ENCODE measurements around the gene BCL3.

BCL3 gene

DNA sequence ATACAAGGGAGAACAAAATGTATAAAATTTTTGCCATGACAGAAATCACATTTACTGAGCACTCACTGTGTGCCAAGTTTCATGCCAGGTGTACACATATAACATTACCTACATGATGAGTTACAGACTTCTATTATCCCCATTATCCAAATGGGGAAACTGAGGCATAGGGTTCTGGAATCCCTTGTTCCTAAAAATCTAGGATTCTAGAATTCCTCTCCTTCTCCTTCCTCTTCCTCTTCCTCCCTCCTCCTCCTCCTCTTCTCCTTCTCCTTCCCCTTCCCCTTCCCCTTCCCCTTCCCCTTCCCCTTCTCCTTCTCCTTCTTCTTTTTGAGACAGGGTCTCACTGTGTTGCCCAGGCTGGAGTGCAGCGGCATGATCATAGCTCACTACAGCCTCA, 14.2 kb upstream of the BCL3 start:
- no peak for TF ChIP-seq CTCF (IDR thresholded peaks at IDR 0.05)

DNA sequence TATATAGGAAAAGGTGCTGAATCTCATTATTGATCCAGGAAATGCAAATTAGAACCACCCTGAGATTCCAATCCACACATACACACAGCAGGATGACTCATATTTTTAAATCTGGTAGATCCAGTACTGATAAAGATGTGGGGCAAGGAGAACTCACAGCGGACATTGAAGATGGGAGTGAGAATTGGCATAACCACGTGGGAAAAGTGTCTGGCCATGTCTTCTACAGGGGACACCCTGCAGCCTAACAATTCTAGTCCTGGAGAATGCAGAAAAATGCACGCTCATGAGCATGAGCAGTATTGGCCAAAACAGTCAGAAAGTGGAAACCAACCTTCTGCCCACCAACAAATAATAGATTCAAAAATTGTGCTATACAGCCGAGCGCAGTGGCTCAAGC, 13.5 kb upstream of the BCL3 start:
- no peak for TF ChIP-seq CTCF (IDR thresholded peaks at IDR 0.05)

DNA sequence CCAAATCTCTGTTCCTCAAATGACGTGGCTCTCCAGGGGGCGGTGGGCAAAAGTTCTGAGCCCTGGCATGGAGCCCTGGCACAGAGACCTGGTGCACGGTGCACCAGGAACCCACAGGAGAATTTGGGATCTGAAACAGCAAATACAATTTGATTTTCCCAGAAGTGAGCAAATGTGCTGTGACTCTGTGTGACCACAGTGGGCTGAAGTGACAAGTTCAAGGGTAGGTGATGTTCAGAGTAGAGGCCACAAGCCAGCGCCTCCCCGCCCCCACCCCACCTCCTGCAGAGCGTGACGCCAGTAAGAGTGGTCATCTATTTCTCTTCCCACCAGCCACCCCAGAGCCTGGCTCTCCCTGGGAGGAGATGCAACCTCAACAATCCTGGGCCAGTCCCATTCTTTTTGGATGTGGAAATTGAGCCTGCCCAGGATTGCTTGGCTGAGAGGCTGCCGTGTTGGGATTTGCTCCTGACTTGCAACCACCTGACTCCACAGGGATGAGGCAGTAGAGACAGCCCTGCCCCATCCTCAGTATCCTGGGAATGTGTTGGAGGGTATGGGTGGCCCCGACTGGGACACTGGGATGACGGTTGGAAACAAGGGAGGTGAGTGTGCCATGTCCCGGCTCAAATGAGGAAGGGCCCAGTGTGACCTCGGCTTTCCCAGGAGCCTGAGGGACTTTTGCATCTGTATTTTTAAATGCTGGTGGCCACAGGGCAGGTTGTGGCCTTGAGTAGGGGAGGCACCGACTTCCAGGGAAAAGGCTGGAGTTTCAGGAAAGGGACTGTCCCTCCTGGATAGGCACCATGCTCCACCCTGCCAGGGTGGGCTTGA, 11.1 kb upstream of the BCL3 start:
- no peak for TF ChIP-seq CTCF (IDR thresholded peaks at IDR 0.05)

DNA sequence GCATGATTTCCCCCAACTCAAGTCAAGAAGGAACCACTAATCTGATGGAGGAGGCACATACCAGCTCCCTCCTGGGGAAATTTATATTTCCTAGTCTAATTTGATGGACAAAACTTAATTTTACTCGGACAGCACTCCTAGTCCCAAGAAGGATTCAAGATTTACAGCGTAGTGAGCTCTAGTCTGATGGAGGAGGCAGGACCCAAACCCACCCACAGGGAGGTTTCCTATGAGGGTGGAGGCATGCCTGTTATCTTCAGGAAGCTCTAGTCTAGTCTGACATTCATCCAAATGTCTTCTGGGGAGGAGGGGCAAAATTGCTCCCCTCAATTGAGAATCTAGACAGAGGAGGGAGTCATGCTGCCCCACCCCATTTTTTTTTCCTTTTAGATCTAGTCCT, 10.4 kb upstream of the BCL3 start:
- TF ChIP-seq CTCF (IDR thresholded peaks at IDR 0.05): no peak

GRCh38 chr19:44738603-44739558, 9.6 kb upstream of the BCL3 start:
- TF ChIP-seq CTCF (IDR thresholded peaks at IDR 0.05): no peak

GRCh38 chr19:44740351-44740824, 8.1 kb upstream of the BCL3 start:
- no peak for TF ChIP-seq CTCF (IDR thresholded peaks at IDR 0.05)

DNA sequence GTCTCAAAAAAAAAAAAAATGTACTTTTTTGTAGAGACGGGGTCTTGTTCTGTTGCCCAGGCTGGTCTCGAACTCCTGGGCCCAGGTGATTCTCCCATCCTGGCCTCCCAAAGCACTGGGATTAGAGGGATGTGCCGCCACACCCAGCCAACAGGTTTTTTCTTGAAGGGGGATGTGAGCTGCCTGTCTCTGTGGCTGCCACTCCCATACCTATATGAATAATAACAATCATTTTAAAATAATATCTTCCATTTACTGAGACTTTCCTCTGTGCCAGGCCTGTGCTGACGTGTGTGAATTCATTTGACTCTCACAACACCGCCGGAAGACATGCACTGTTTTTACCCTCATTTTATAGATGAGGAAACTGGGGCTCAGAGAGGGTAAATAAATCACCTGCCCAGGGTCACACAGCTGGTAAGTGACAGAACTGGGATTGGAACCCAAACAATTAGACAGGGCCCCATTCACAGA, 7.2 kb upstream of the BCL3 start:
- TF ChIP-seq CTCF (IDR thresholded peaks at IDR 0.05): no peak

All from LNCAP (cell line).